Hepatocyte (in vitro differentiated cells): ENCODE measurements around the gene DIDO1. TPM values are rescaled to one million over a fixed set of nuclear protein-coding genes. Genes with fewer than 3 reads are reported as not detected.

ENCODE experiments used
- DNase-seq: peaks from one replicate; pipeline ENCODE4 v3.0.0-alpha.2; 2016; ENCODE audit warnings: low spot score
- H2AFZ ChIP-seq: fragments of 200-600 bp; sonication (generic); 2 replicates; pipeline ENCODE4 v1.6.0; 2016; ENCODE audit warnings: antibody characterized with exemption, mild to moderate bottlenecking
- H3K27ac ChIP-seq: fragments of 200-600 bp; sonication (generic); 2 replicates; pipeline ENCODE4 v1.5.1; 2016; ENCODE audit warnings: mild to moderate bottlenecking
- H3K27me3 ChIP-seq: fragments of 200-600 bp; sonication (generic); 2 replicates; pipeline ENCODE4 v1.6.1; 2016
- H3K36me3 ChIP-seq: fragments of 200-600 bp; sonication (generic); replicated peaks from 2 replicates; pipeline ENCODE4 v1.5.1; 2016; ENCODE audit warnings: low read depth; ENCODE audit not compliant: insufficient read depth
- H3K4me1 ChIP-seq: fragments of 200-600 bp; sonication (generic); 2 replicates; pipeline ENCODE4 v1.5.1; 2016; ENCODE audit warnings: mild to moderate bottlenecking, moderate library complexity; ENCODE audit not compliant: insufficient read depth
- H3K4me2 ChIP-seq: fragments of 200-600 bp; sonication (generic); 2 replicates; pipeline ENCODE4 v1.6.0; 2016
- H3K4me3 ChIP-seq: fragments of 200-600 bp; sonication (generic); 2 replicates; pipeline ENCODE4 v1.5.1; 2016; ENCODE audit warnings: mild to moderate bottlenecking
- H3K79me2 ChIP-seq: fragments of 200-600 bp; sonication (generic); 2 replicates; pipeline ENCODE4 v1.6.0; 2017; ENCODE audit warnings: mild to moderate bottlenecking
- H3K9me2 ChIP-seq: fragments of 200-600 bp; sonication (generic); replicated peaks from 2 replicates; pipeline ENCODE4 v1.6.0; 2017; ENCODE audit warnings: mild to moderate bottlenecking; ENCODE audit not compliant: insufficient read depth
- H3K9me3 ChIP-seq: fragments of 200-600 bp; sonication (generic); 2 replicates; pipeline ENCODE4 v1.5.1; 2016; ENCODE audit warnings: low read depth, mild to moderate bottlenecking
- H4K20me1 ChIP-seq: fragments of 200-600 bp; sonication (generic); 2 replicates; pipeline ENCODE4 v1.6.0; 2016; ENCODE audit warnings: mild to moderate bottlenecking; ENCODE audit not compliant: insufficient read depth, poor library complexity, severe bottlenecking
- CTCF ChIP-seq: fragments of 200-600 bp; sonication (generic); IDR thresholded peaks from 2 replicates; pipeline ENCODE4 v1.5.1; 2016; ENCODE audit warnings: antibody characterized with exemption, mild to moderate bottlenecking; ENCODE audit not compliant: poor library complexity
- EZH2 ChIP-seq: fragments of 200-600 bp; sonication (generic); IDR thresholded peaks from 2 replicates; pipeline ENCODE4 v1.6.1; 2016; ENCODE audit warnings: antibody characterized with exemption, mild to moderate bottlenecking, borderline replicate concordance
- EZH2phosphoT487 ChIP-seq: fragments of 200-600 bp; sonication (generic); IDR thresholded peaks from one replicate; pipeline ENCODE4 v1.6.1; 2018; ENCODE audit warnings: antibody characterized with exemption, mild to moderate bottlenecking, low read depth, moderate library complexity; ENCODE audit not compliant: unreplicated experiment, severe bottlenecking
- WGBS: methylation state at CpG from one replicate; pipeline ENCODE4 v1.1.6; 2016; ENCODE audit warnings: low lambda C conversion rate; ENCODE audit errors: missing lambda C conversion rate; 5-methylcytosine and 5-hydroxymethylcytosine counted together
- polyA plus RNA-seq: library from polyadenylated mRNA; unstranded; fragments of >200 nt; fragmentation: Nextera tagmentation; extraction: Ambion mirVana; gene quantifications from 2 replicates; pipeline ENCODE4 v1.2.1, GENCODE V29; 2016
- total RNA-seq: library from RNA; depleted of rRNA; stranded (reverse); fragments of >200 nt; gene quantifications from 2 replicates; pipeline ENCODE4 v1.2.3, GENCODE V29; 2014

Gene DIDO1
- total and polyA plus RNA-seq, 2 experiments from 2014 or later: 26.5 to 31.6 TPM

GRCh38 chr20:62884556-62884955 lies 41.7 kb downstream of the DIDO1 start:
- Histone ChIP-seq H3K4me3 (no peak overlapping the region), H2AFZ (no peak overlapping the region), H3K79me2 (no peaks in the 10 kb centered on the region), H4K20me1 (no peaks in the 10 kb centered on the region), H3K4me1 (no peaks in the 10 kb centered on the region), H3K4me2 (no peak overlapping the region), H3K27me3 (no peaks in the 10 kb centered on the region), H3K36me3 (no peaks in the 10 kb centered on the region), H3K9me2 (no peaks in the 10 kb centered on the region), H3K9me3 (no peaks in the 10 kb centered on the region), H3K27ac (no peak overlapping the region)
- no peak for DNase-seq
- no peak for TF ChIP-seq CTCF
- no peak for TF ChIP-seq EZH2
- TF ChIP-seq EZH2phosphoT487: no peak
- WGBS: 92% methylated on average over 8 of the region's 8 CpGs

- Histone ChIP-seq H2AFZ (no peak overlapping the region), H3K36me3 (no peaks in the 10 kb centered on the region), H4K20me1 (no peaks in the 10 kb centered on the region), H3K27me3 (no peaks in the 10 kb centered on the region), H3K9me3 (no peaks in the 10 kb centered on the region), H3K4me3 (no peak overlapping the region), H3K9me2 (no peaks in the 10 kb centered on the region), H3K27ac (no peak overlapping the region), H3K4me2 (no peak overlapping the region), H3K79me2 (no peaks in the 10 kb centered on the region), H3K4me1 (no peaks in the 10 kb centered on the region)
- WGBS: 98% methylated on average over 15 of the region's 15 CpGs
- no peak for TF ChIP-seq CTCF
- no peak for TF ChIP-seq EZH2phosphoT487
- no peak for TF ChIP-seq EZH2
- no peak for DNase-seq
These were observed 43.9 kb downstream of the DIDO1 start for GRCh38 chr20:62882426-62882825.

GRCh38 chr20:62881662-62882395 lies 44.5 kb downstream of the DIDO1 start:
- no peak overlapping the region for H2AFZ ChIP-seq
- 97% methylated on average over 45 of the region's 46 CpGs for WGBS
- H3K27me3 ChIP-seq: no peaks in the 10 kb centered on the region

More at GRCh38 chr20:62881662-62882395, 44.5 kb downstream of the DIDO1 start:
- Histone ChIP-seq H3K9me3 (no peaks in the 10 kb centered on the region), H4K20me1 (no peaks in the 10 kb centered on the region), H3K4me3 (no peak overlapping the region), H3K9me2 (no peaks in the 10 kb centered on the region), H3K4me1 (no peaks in the 10 kb centered on the region), H3K79me2 (no peaks in the 10 kb centered on the region), H3K27ac (no peak overlapping the region), H3K4me2 (no peak overlapping the region), H3K36me3 (no peaks in the 10 kb centered on the region)
- no peak for DNase-seq
- no peak for TF ChIP-seq CTCF
- TF ChIP-seq EZH2: no peak
- TF ChIP-seq EZH2phosphoT487: no peak
